ENCODE data around the gene PLOD1. TPM values are rescaled to one million over a fixed set of nuclear protein-coding genes. Genes with fewer than 3 reads are reported as not detected.
"Not testable (repeated sequence)": the region's sequence is repeated elsewhere in the genome, so short reads cannot be mapped to it uniquely, and the experiment has no call there.

The PLOD1 gene
- total RNA-seq, 2 donors from 2014 or later: 13.5 to 13.6 TPM

- Mint-ChIP-seq H3K4me1 (ENCODE audit: low read depth) (peaks cover 8% of the 10 kb centered on the region), H3K27me3 (ENCODE audit: low read depth) (no peaks in the 10 kb centered on the region), H3K36me3 (ENCODE audit: insufficient read depth in 2 of 2) (no peaks in the 10 kb centered on the region), H3K27ac (no peak overlapping the region), H3K4me3 (peak overlapping the region; percentile 81 to 86), H3K9me3 (no peaks in the 10 kb centered on the region)
- no peak for DNase-seq
- no peak for ATAC-seq (replicated peaks in 1 of 2)
Observed at GRCh38 chr1:11935057-11935412, 518 bp downstream of the PLOD1 start.

- H3K4me3 Mint-ChIP-seq: peak overlapping the region in 1 of 2 donors; percentile 24
- not testable (repeated sequence) for H3K36me3 Mint-ChIP-seq (ENCODE audit: insufficient read depth in 2 of 2); ATAC-seq (replicated peaks in 1 of 2); H3K27ac Mint-ChIP-seq; H3K4me1 Mint-ChIP-seq (ENCODE audit: low read depth); H3K27me3 Mint-ChIP-seq (ENCODE audit: low read depth); DNase-seq; H3K9me3 Mint-ChIP-seq
Observed at GRCh38 chr1:11935733-11936132, 1.2 kb downstream of the PLOD1 start.

DNA sequence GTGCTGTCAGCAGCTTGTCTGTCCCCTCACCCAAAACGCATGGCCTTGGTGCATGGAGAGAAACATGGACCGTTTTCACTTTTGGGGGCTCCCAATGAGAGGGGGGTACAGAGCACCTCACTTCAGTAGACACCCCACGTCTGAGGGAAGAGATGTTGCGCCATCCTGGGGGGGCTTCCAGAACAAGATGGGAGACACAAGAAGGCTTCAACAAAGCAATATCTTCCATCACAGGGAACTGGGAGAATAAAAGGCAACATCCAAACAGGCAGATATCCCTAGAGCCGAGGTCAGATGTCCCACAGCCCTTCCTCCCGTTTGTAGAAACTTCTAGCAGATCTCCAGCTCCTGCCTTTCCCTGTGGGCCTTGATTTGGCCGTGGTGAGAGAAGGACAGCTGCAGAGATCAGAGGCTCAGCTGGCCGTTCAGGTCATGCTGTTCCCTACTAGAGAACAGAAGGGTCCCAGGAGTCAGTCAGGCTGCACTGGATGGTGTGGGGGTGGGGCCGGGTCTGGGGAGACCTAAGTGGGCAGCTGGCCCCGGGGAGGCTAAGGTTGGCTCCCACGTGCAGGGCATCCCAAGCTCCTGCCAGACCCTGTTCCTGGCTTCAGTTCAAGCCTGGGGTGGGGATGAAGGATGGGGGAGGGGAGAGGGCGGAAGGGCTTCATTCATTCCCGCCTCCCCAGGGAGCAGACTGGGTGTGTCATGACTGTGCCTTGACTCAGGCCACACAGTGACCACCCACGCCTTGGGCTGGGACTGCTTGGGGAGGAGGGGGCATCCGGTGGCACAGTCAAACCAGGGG lies 4.4 kb downstream of the PLOD1 start:
- peaks cover 3% of the 10 kb centered on the region for H3K4me1 Mint-ChIP-seq (ENCODE audit: low read depth)
- no peak overlapping the region for H3K4me3 Mint-ChIP-seq
- no peaks in the 10 kb centered on the region for H3K9me3 Mint-ChIP-seq
- H3K27me3 Mint-ChIP-seq (ENCODE audit: low read depth): no peaks in the 10 kb centered on the region
- peaks cover 0 to 2% of the 10 kb centered on the region in 2 donors for H3K36me3 Mint-ChIP-seq (ENCODE audit: insufficient read depth in 2 of 2)
- no peak for ATAC-seq (replicated peaks in 1 of 2)
- no peak overlapping the region for H3K27ac Mint-ChIP-seq
- no peak for DNase-seq

DNA sequence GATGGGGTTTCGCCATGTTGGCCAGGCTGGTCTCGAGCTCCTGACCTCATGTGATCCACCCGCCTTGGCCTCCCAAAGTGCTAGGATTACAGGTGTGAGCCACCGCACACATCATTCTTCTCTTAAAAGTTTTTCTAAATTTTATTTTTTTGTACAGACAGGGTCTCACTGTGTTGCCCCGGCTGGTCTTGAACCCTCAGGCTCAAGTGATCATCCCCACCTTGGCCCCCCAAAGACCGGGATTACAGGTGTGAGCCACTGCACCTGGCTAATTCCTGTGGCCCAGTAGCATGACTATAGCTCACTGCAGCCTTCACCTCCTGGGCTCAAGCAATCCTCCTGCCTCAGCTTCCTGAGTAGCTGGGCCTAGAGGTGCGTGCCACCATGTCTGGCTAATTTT lies 5.3 kb downstream of the PLOD1 start:
- not testable (repeated sequence) for H3K4me3 Mint-ChIP-seq; DNase-seq; H3K4me1 Mint-ChIP-seq (ENCODE audit: low read depth); H3K9me3 Mint-ChIP-seq; H3K36me3 Mint-ChIP-seq (ENCODE audit: insufficient read depth in 2 of 2); H3K27ac Mint-ChIP-seq; ATAC-seq (replicated peaks in 1 of 2); H3K27me3 Mint-ChIP-seq (ENCODE audit: low read depth)

DNA sequence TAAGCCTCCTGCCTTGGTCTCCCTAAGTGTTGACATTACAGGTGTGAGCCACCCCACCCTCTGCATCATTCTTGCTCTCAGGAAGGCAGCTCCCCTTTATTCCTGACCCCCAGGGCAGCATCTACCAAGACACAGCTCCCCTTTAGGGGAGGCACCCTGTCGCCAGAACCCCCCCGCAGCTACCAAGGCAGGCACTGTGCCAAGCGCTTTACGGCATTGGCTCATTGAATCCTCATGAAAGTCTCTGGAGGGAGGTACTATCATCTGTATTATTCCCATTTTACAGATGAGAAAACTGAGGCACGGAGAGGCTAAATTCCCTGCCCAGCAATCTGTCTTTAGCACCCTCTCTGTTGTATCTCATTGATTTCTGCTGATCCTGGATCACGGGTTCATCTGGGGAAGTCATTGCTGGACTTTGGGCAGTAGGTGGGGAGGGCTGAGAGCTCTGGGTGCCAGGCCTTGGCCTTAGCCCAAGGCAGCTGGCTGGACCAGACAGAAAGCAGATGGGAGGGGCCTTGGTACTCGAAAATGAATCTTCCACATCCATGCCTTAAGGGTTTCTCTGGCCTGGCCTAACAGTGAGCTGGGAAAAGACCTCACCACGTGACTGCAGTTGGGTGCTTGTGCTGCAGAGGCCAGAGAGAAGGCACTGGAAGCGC lies 5.9 kb downstream of the PLOD1 start:
- H3K4me3 Mint-ChIP-seq: no peak overlapping the region
- H3K9me3 Mint-ChIP-seq: no peaks in the 10 kb centered on the region
- DNase-seq: no peak
- no peak for ATAC-seq (replicated peaks in 1 of 2)
- peaks cover 0 to 2% of the 10 kb centered on the region in 2 donors for H3K36me3 Mint-ChIP-seq (ENCODE audit: insufficient read depth in 2 of 2)
- no peaks in the 10 kb centered on the region for H3K27me3 Mint-ChIP-seq (ENCODE audit: low read depth)
- no peaks in the 10 kb centered on the region for H3K4me1 Mint-ChIP-seq (ENCODE audit: low read depth)
- H3K27ac Mint-ChIP-seq: no peak overlapping the region

- no peak for ATAC-seq (replicated peaks in 1 of 2)
- Mint-ChIP-seq H3K27me3 (ENCODE audit: low read depth) (no peaks in the 10 kb centered on the region), H3K4me3 (no peak overlapping the region), H3K9me3 (no peaks in the 10 kb centered on the region), H3K36me3 (ENCODE audit: insufficient read depth in 2 of 2) (peaks cover 0 to 2% of the 10 kb centered on the region in 2 donors), H3K27ac (no peak overlapping the region), H3K4me1 (ENCODE audit: low read depth) (no peaks in the 10 kb centered on the region)
- no peak for DNase-seq
Observed at GRCh38 chr1:11942280-11942679, 7.8 kb downstream of the PLOD1 start.

GRCh38 chr1:11943619-11944018 lies 9.1 kb downstream of the PLOD1 start:
- Mint-ChIP-seq H3K4me1 (ENCODE audit: low read depth) (no peaks in the 10 kb centered on the region), H3K27ac (no peak overlapping the region), H3K27me3 (ENCODE audit: low read depth) (no peaks in the 10 kb centered on the region), H3K9me3 (no peaks in the 10 kb centered on the region), H3K4me3 (no peak overlapping the region), H3K36me3 (ENCODE audit: insufficient read depth in 2 of 2) (peaks cover under 1 to 2% of the 10 kb centered on the region in 2 donors)
- no peak for ATAC-seq (replicated peaks in 1 of 2)
- no peak for DNase-seq

GRCh38 chr1:11944358-11944931 lies 9.9 kb downstream of the PLOD1 start:
- Mint-ChIP-seq H3K27ac (no peak overlapping the region), H3K9me3 (no peaks in the 10 kb centered on the region), H3K4me1 (ENCODE audit: low read depth) (no peaks in the 10 kb centered on the region), H3K36me3 (ENCODE audit: insufficient read depth in 2 of 2) (peaks cover 2 to 5% of the 10 kb centered on the region in 2 donors), H3K4me3 (no peak overlapping the region), H3K27me3 (ENCODE audit: low read depth) (no peaks in the 10 kb centered on the region)
- no peak for ATAC-seq (replicated peaks in 1 of 2)
- DNase-seq: no peak

DNA sequence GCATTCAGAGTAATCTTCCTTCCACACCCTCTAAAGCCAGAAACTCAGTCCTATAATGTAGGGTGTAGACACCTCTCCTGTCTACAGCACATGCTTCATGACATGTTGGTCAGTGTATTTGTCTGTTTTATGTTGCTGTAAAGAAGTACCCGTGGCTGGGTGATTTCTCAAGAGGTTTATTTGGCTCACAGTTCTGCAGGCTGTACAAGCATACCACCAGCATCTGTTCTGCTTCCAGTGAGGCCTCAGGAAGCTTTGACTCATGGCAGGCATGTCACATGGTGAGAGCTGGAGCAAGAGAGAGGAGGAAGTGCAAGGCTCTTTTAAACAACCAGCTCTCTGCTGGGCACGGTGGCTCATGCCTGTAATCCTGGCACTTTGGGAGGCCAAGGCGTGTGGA lies 12.1 kb downstream of the PLOD1 start:
- no peak for DNase-seq
- H3K36me3 Mint-ChIP-seq (ENCODE audit: insufficient read depth in 2 of 2): peaks cover 2 to 5% of the 10 kb centered on the region in 2 donors
- no peak overlapping the region for H3K27ac Mint-ChIP-seq
- no peak overlapping the region for H3K4me3 Mint-ChIP-seq
- no peaks in the 10 kb centered on the region for H3K4me1 Mint-ChIP-seq (ENCODE audit: low read depth)
- H3K9me3 Mint-ChIP-seq: no peaks in the 10 kb centered on the region
- no peaks in the 10 kb centered on the region for H3K27me3 Mint-ChIP-seq (ENCODE audit: low read depth)
- ATAC-seq (replicated peaks in 1 of 2): no peak

GRCh38 chr1:11948822-11949458 lies 14.4 kb downstream of the PLOD1 start:
- ATAC-seq (replicated peaks in 1 of 2) (no peak), DNase-seq (no peak)
- H3K9me3 Mint-ChIP-seq: no peaks in the 10 kb centered on the region
- no peak overlapping the region for H3K27ac Mint-ChIP-seq
- no peaks in the 10 kb centered on the region for H3K4me1 Mint-ChIP-seq (ENCODE audit: low read depth)
- H3K36me3 Mint-ChIP-seq (ENCODE audit: insufficient read depth in 2 of 2): peaks cover 2 to 3% of the 10 kb centered on the region in 2 donors
- H3K4me3 Mint-ChIP-seq: no peak overlapping the region
- no peaks in the 10 kb centered on the region for H3K27me3 Mint-ChIP-seq (ENCODE audit: low read depth)

GRCh38 chr1:11951901-11952300 lies 17.4 kb downstream of the PLOD1 start:
- H3K4me3 Mint-ChIP-seq: no peak overlapping the region
- no peaks in the 10 kb centered on the region for H3K4me1 Mint-ChIP-seq (ENCODE audit: low read depth)
- H3K36me3 Mint-ChIP-seq (ENCODE audit: insufficient read depth in 2 of 2): peaks cover 2 to 3% of the 10 kb centered on the region in 2 donors
- H3K27me3 Mint-ChIP-seq (ENCODE audit: low read depth): no peaks in the 10 kb centered on the region
- no peaks in the 10 kb centered on the region for H3K9me3 Mint-ChIP-seq
- no peak for DNase-seq
- ATAC-seq (replicated peaks in 1 of 2): no peak
- H3K27ac Mint-ChIP-seq: no peak overlapping the region

DNA sequence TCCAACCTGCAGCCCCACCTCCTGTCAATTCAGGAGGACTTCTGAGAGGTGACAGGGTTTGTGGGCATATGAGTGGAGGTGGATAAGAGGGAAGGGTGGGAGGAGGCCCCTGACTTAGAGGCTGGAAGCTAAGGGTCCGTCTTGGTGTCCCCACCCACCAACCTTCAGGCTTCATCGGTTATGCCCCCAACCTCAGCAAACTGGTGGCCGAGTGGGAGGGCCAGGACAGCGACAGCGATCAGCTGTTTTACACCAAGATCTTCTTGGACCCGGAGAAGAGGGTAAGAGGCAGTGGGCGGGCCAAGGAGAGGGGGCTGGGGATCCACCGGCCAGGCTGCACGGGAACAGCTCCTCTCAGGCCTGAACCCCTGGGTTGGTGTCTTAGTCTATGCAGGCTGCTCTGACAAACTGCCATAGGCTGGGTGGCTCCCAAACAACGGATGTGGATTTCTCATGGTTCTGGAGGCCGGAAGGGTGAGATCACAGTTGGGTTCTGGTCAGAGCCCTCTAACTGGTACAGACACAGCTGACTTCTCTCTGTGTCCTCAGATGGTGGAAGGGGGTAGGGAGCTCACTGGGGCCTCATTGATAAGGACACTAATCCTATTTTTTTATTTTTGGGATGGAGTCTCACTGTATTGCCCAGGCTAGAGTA lies 18.1 kb downstream of the PLOD1 start:
- Mint-ChIP-seq H3K27ac (no peak overlapping the region), H3K4me1 (ENCODE audit: low read depth) (no peaks in the 10 kb centered on the region), H3K36me3 (ENCODE audit: insufficient read depth in 2 of 2) (peaks cover 2 to 3% of the 10 kb centered on the region in 2 donors), H3K9me3 (no peaks in the 10 kb centered on the region), H3K27me3 (ENCODE audit: low read depth) (no peaks in the 10 kb centered on the region), H3K4me3 (no peak overlapping the region)
- ATAC-seq (replicated peaks in 1 of 2) (peak in 1 of 2 donors; percentile 53), DNase-seq (no peak)

DNA sequence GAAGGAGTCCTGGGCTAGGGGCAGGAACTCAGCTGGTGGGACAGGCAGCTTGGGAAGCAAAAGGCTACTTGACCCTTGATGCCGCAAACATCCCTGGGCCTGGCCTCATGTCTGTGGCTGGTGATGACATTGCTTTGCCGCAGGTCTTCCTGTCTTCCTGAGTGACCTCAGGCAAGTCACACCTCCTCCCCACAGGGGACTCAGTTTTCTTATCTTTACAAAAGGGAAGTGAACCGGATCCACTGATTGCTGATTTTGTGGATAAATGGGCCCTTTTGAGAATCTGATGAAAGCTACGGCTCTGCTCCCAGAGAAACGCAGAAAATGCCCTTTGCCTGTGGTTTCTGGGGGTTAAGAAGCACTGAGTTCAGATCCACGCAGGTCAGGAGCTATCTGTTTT lies 20.7 kb downstream of the PLOD1 start:
- no peak for ATAC-seq (replicated peaks in 1 of 2)
- Mint-ChIP-seq H3K27ac (no peak overlapping the region), H3K27me3 (ENCODE audit: low read depth) (no peaks in the 10 kb centered on the region), H3K4me3 (no peak overlapping the region), H3K4me1 (ENCODE audit: low read depth) (no peaks in the 10 kb centered on the region), H3K36me3 (ENCODE audit: insufficient read depth in 2 of 2) (peaks cover 0 to under 1% of the 10 kb centered on the region in 2 donors), H3K9me3 (no peaks in the 10 kb centered on the region)
- no peak for DNase-seq
